SK-N-SH treated with all-trans-retinoic acid at 6 μM for 48 hours (cell line): ENCODE measurements around the gene NR2C2AP.

Experiments used
- ATAC-seq: fragments of 200-7000 bp; cut with Tn5 transposase; 3 replicates; pipeline ENCODE4 v1.9.1; 2020; ENCODE audit warnings: mild to moderate bottlenecking, moderate library complexity
- ARNTL ChIP-seq: fragments of 450-650 bp; formaldehyde crosslinking; IDR thresholded peaks from 2 replicates; pipeline ENCODE4 v1.5.0; 2020; ENCODE audit warnings: low read depth, mild to moderate bottlenecking, moderate library complexity, borderline replicate concordance
- BACH2 ChIP-seq: fragments of 250-450 bp; sonication (Bioruptor Pico); IDR thresholded peaks from 2 replicates; pipeline ENCODE4 v1.9.0; 2021; ENCODE audit warnings: mild to moderate bottlenecking, borderline replicate concordance
- CREB5 ChIP-seq: fragments of 250-450 bp; sonication (Bioruptor Pico); IDR thresholded peaks from 2 replicates; pipeline ENCODE4 v1.5.1; 2020; ENCODE audit warnings: low read depth, mild to moderate bottlenecking, moderate library complexity
- CSDC2 ChIP-seq: fragments of 250-450 bp; sonication (Bioruptor Pico); IDR thresholded peaks from 2 replicates; pipeline ENCODE4 v1.5.0; 2020; ENCODE audit warnings: mild to moderate bottlenecking, moderate library complexity
- CSRNP3 ChIP-seq: fragments of 250-450 bp; sonication (Bioruptor Pico); IDR thresholded peaks from 2 replicates; pipeline ENCODE4 v1.5.1; 2021; ENCODE audit warnings: mild to moderate bottlenecking, moderate library complexity
- ESRRG ChIP-seq: fragments of 250-450 bp; sonication (Bioruptor Pico); IDR thresholded peaks from 2 replicates; pipeline ENCODE4 v1.6.1; 2021; ENCODE audit warnings: mild to moderate bottlenecking
- ISL1 ChIP-seq: fragments of 250-450 bp; sonication (Bioruptor Pico); IDR thresholded peaks from 2 replicates; pipeline ENCODE4 v2.1.2; 2022; ENCODE audit warnings: mild to moderate bottlenecking, moderate library complexity
- OSR1 ChIP-seq: fragments of 250-450 bp; sonication (Bioruptor Pico); IDR thresholded peaks from 2 replicates; pipeline ENCODE4 v1.8.0; 2022; ENCODE audit warnings: moderate library complexity, mild to moderate bottlenecking, inconsistent platforms
- PATZ1 ChIP-seq: fragments of 250-450 bp; sonication (Bioruptor Pico); IDR thresholded peaks from 2 replicates; pipeline ENCODE4 v1.8.0; 2020; ENCODE audit warnings: mild to moderate bottlenecking, moderate library complexity, borderline replicate concordance
- POU6F1 ChIP-seq: fragments of 250-450 bp; sonication (Bioruptor Pico); IDR thresholded peaks from 2 replicates; pipeline ENCODE4 v1.8.0; 2021; ENCODE audit warnings: low read depth, mild to moderate bottlenecking, moderate library complexity, borderline replicate concordance
- PPARA ChIP-seq: fragments of 250-450 bp; sonication (Bioruptor Pico); IDR thresholded peaks from 2 replicates; pipeline ENCODE4 v1.5.0; 2020; ENCODE audit warnings: mild to moderate bottlenecking, borderline replicate concordance
- RARB ChIP-seq: fragments of 250-450 bp; sonication (Bioruptor Pico); IDR thresholded peaks from 2 replicates; pipeline ENCODE4 v1.8.0; 2021; ENCODE audit warnings: mild to moderate bottlenecking, moderate library complexity
- SNAI2 ChIP-seq: fragments of 250-450 bp; sonication (Bioruptor Pico); IDR thresholded peaks from 2 replicates; pipeline ENCODE4 v1.5.0; 2020; ENCODE audit warnings: mild to moderate bottlenecking, moderate library complexity
- TCF4 ChIP-seq: fragments of 250-450 bp; sonication (Bioruptor Pico); IDR thresholded peaks from 2 replicates; pipeline ENCODE4 v1.8.0; 2021; ENCODE audit warnings: mild to moderate bottlenecking, moderate library complexity, borderline replicate concordance
- TOX ChIP-seq: fragments of 250-450 bp; sonication (Bioruptor Pico); IDR thresholded peaks from 2 replicates; pipeline ENCODE4 v1.8.0; 2021; ENCODE audit warnings: mild to moderate bottlenecking, moderate library complexity, borderline replicate concordance
- TSHZ2 ChIP-seq: fragments of 250-450 bp; sonication (Bioruptor Pico); IDR thresholded peaks from 2 replicates; pipeline ENCODE4 v1.5.0; 2020; ENCODE audit warnings: mild to moderate bottlenecking, moderate library complexity
- ZC3H10 ChIP-seq: fragments of 250-450 bp; sonication (Bioruptor Pico); IDR thresholded peaks from 2 replicates; pipeline ENCODE4 v1.5.1; 2021; ENCODE audit warnings: mild to moderate bottlenecking, moderate library complexity
- ZFP3 ChIP-seq: fragments of 250-450 bp; sonication (Bioruptor Pico); IDR thresholded peaks from 2 replicates; pipeline ENCODE4 v1.5.0; 2020; ENCODE audit warnings: mild to moderate bottlenecking, moderate library complexity
- ZFP30 ChIP-seq: fragments of 450-650 bp; formaldehyde crosslinking; IDR thresholded peaks from 2 replicates; pipeline ENCODE4 v1.5.0; 2022; ENCODE audit warnings: mild to moderate bottlenecking, moderate library complexity
- ZNF565 ChIP-seq: fragments of 450-650 bp; formaldehyde crosslinking; conservative IDR thresholded peaks from 2 replicates; pipeline ENCODE4 v1.5.0; 2020; ENCODE audit warnings: low read depth, mild to moderate bottlenecking, moderate library complexity
- ZNF70 ChIP-seq: fragments of 450-650 bp; formaldehyde crosslinking; IDR thresholded peaks from 2 replicates; pipeline ENCODE4 v1.5.0; 2020; ENCODE audit warnings: mild to moderate bottlenecking, moderate library complexity
- ZNF8 ChIP-seq: fragments of 450-650 bp; formaldehyde crosslinking; IDR thresholded peaks from 2 replicates; pipeline ENCODE4 v1.5.0; 2020; ENCODE audit warnings: mild to moderate bottlenecking, moderate library complexity

NR2C2AP gene

GRCh38 chr19:19232261-19232721, 29.1 kb upstream of the NR2C2AP start:
- no peak for TF ChIP-seq CREB5 (CRISPR knock-in tag)
- TF ChIP-seq OSR1 (CRISPR knock-in tag), result no peak
- TF ChIP-seq TOX (CRISPR knock-in tag), result no peak
- no peak for ATAC-seq

GRCh38 chr19:19230999-19231398, 27.8 kb upstream of the NR2C2AP start:
- no peak for ATAC-seq
- TF ChIP-seq ARNTL (CRISPR knock-in tag), result no peak
- no peak for TF ChIP-seq ESRRG (CRISPR knock-in tag)
- no peak for TF ChIP-seq RARB (CRISPR knock-in tag)
- TF ChIP-seq TCF4 (CRISPR knock-in tag), result no peak
- no peak for TF ChIP-seq ZFP3 (CRISPR knock-in tag)
- no peak for TF ChIP-seq CSDC2
- TF ChIP-seq BACH2 (CRISPR knock-in tag), result no peak
- no peak for TF ChIP-seq CREB5 (CRISPR knock-in tag)
- TF ChIP-seq ZNF565, result no peak
- TF ChIP-seq SNAI2 (CRISPR knock-in tag), result no peak

GRCh38 chr19:19229701-19230100, 26.5 kb upstream of the NR2C2AP start:
- ATAC-seq, result no peak
- TF ChIP-seq ZNF70 (CRISPR knock-in tag) (no peak), ZNF565 (no peak), TCF4 (CRISPR knock-in tag) (no peak), POU6F1 (no peak), ZC3H10 (CRISPR knock-in tag) (no peak), TSHZ2 (CRISPR knock-in tag) (no peak), PATZ1 (CRISPR knock-in tag) (no peak), TOX (CRISPR knock-in tag) (no peak), ZNF8 (CRISPR knock-in tag) (no peak), CSRNP3 (CRISPR knock-in tag) (no peak), PPARA (no peak), ARNTL (CRISPR knock-in tag) (no peak), OSR1 (CRISPR knock-in tag) (no peak), ZFP3 (CRISPR knock-in tag) (no peak), CREB5 (CRISPR knock-in tag) (no peak), ISL1 (CRISPR knock-in tag) (no peak), RARB (CRISPR knock-in tag) (no peak), ZFP30 (no peak)
